ENCODE data around the gene UNC13B. TPM values are rescaled to one million over a fixed set of nuclear protein-coding genes. Genes with fewer than 3 reads are reported as not detected.

Gene UNC13B
- total RNA-seq, 6 experiments from 2014 or later, result 18.2 to 21.4 (median 19.7) TPM

- peaks cover 9% of the 10 kb centered on the region for H3K4me1 Mint-ChIP-seq (ENCODE audit: low read depth)
- no peak overlapping the region for H3K4me3 Mint-ChIP-seq
- DNase-seq, result no peak
- H3K36me3 Mint-ChIP-seq (ENCODE audit: low read depth), result peaks cover 18% of the 10 kb centered on the region
- no peaks in the 10 kb centered on the region; the same call in 1 of the 2 replicates for H3K27me3 Mint-ChIP-seq (ENCODE audit: insufficient read depth)
- H3K9me3 Mint-ChIP-seq, result peaks cover 33% of the 10 kb centered on the region
- no peak for TF ChIP-seq CTCF (IDR thresholded peaks at IDR 0.05)
- no peak overlapping the region for H3K27ac Mint-ChIP-seq
Measured at GRCh38 chr9:35198191-35198590, 36.4 kb downstream of the UNC13B start.

- Mint-ChIP-seq H3K27me3 (ENCODE audit: insufficient read depth) (no peaks in the 10 kb centered on the region; the same call in 1 of the 2 replicates), H3K4me1 (ENCODE audit: low read depth) (no peaks in the 10 kb centered on the region), H3K27ac (no peak overlapping the region), H3K9me3 (peaks cover 52% of the 10 kb centered on the region), H3K36me3 (ENCODE audit: low read depth) (peaks cover 28% of the 10 kb centered on the region), H3K4me3 (no peak overlapping the region)
- TF ChIP-seq CTCF (IDR thresholded peaks at IDR 0.05), result no peak
- DNase-seq, result no peak
Measured at GRCh38 chr9:35203528-35203927, 41.7 kb downstream of the UNC13B start.

- Mint-ChIP-seq H3K27ac (no peak overlapping the region), H3K9me3 (peaks cover 45% of the 10 kb centered on the region), H3K4me3 (no peak overlapping the region), H3K36me3 (ENCODE audit: low read depth) (peaks cover 28% of the 10 kb centered on the region), H3K4me1 (ENCODE audit: low read depth) (no peaks in the 10 kb centered on the region), H3K27me3 (ENCODE audit: insufficient read depth) (no peaks in the 10 kb centered on the region; the same call in 1 of the 2 replicates)
- no peak for TF ChIP-seq CTCF (IDR thresholded peaks at IDR 0.05)
- no peak for DNase-seq
Measured at GRCh38 chr9:35205340-35205739, 43.5 kb downstream of the UNC13B start.

GRCh38 chr9:35211854-35212253 lies 50.0 kb downstream of the UNC13B start:
- Mint-ChIP-seq H3K36me3 (ENCODE audit: low read depth) (no peaks in the 10 kb centered on the region), H3K27me3 (ENCODE audit: insufficient read depth) (no peaks in the 10 kb centered on the region), H3K9me3 (no peaks in the 10 kb centered on the region), H3K4me1 (ENCODE audit: low read depth) (no peaks in the 10 kb centered on the region), H3K4me3 (no peak overlapping the region), H3K27ac (no peak overlapping the region)
- no peak for TF ChIP-seq CTCF (IDR thresholded peaks at IDR 0.05)
- no peak for DNase-seq

- H3K27me3 Mint-ChIP-seq (ENCODE audit: insufficient read depth), result peaks cover 2% of the 10 kb centered on the region; the same call in 1 of the 2 replicates
- H3K27ac Mint-ChIP-seq, result no peak overlapping the region
- DNase-seq, result no peak
- no peaks in the 10 kb centered on the region for H3K4me1 Mint-ChIP-seq (ENCODE audit: low read depth)
- TF ChIP-seq CTCF (IDR thresholded peaks at IDR 0.05), result no peak
- peaks cover 35% of the 10 kb centered on the region for H3K36me3 Mint-ChIP-seq (ENCODE audit: low read depth)
- H3K4me3 Mint-ChIP-seq, result no peak overlapping the region
- H3K9me3 Mint-ChIP-seq, result peaks cover 18% of the 10 kb centered on the region
Measured at GRCh38 chr9:35220659-35221338, 59.0 kb downstream of the UNC13B start.
